H1 (cell line): ENCODE data around the gene SLC25A39. TPM values are rescaled to one million over a fixed set of nuclear protein-coding genes. Genes with fewer than 3 reads are reported as not detected.
A peak's percentile ranks its signal among the peaks of the same experiment; 100 is the strongest.

Source experiments
- CTCF ChIA-PET: fragments of 300-600 bp; sonication (Branson Sonifier 250); formaldehyde crosslinking; loops from one replicate; lab custom pipeline; 2021; ENCODE audit not compliant: partially characterized antibody; lab: Charles Lee
- POLR2A ChIA-PET: fragments of 300-600 bp; sonication (Branson Sonifier 250); formaldehyde crosslinking; loops from one replicate; lab custom pipeline; 2021; ENCODE audit warnings: inconsistent platforms; ENCODE audit not compliant: partially characterized antibody; lab: Charles Lee
- DNase-seq, 2 experiments: peaks; one replicate each; pipeline versions ENCODE4 v3.0.0 to v3.0.0-alpha.2; 2010 to 2022; ENCODE audit warnings: low spot score in 2 of 2, low read depth in 1 of 2, mixed read lengths in 1 of 2
- FAIRE-seq: peaks from 2 replicates; lab custom pipeline; 2011; peaks lifted over from hg19 to GRCh38; lab: Jason Lieb, UNC
- H2AFZ ChIP-seq: 2 replicates; pipeline ENCODE4 v1.8.1; 2012; ENCODE audit warnings: low read length, inconsistent platforms
- H2AK5ac ChIP-seq: 2 replicates; pipeline ENCODE4 v1.6.1; 2013; ENCODE audit warnings: low read depth, low read length
- H2BK120ac ChIP-seq: replicated peaks from 2 replicates; pipeline ENCODE3; 2013; ENCODE audit warnings: low read depth, low read length, inconsistent platforms
- H2BK12ac ChIP-seq: 2 replicates; pipeline ENCODE4 v1.6.1; 2013; ENCODE audit warnings: low read depth, low read length
- H2BK15ac ChIP-seq: 2 replicates; pipeline ENCODE4 v1.6.1; 2013; ENCODE audit warnings: low read length
- H2BK20ac ChIP-seq: 2 replicates; pipeline ENCODE4 v1.6.1; 2013; ENCODE audit warnings: low read length
- H2BK5ac ChIP-seq: 2 replicates; pipeline ENCODE4 v1.6.1; 2013; ENCODE audit warnings: low read depth, low read length
- H3K14ac ChIP-seq: 2 replicates; pipeline ENCODE4 v1.6.1; 2013; ENCODE audit warnings: inconsistent platforms; ENCODE audit not compliant: insufficient read length
- H3K18ac ChIP-seq: 2 replicates; pipeline ENCODE4 v1.6.1; 2013; ENCODE audit warnings: low read length; ENCODE audit errors: extremely low read depth
- H3K23ac ChIP-seq: 2 replicates; pipeline ENCODE4 v1.6.1; 2013; ENCODE audit warnings: inconsistent platforms; ENCODE audit not compliant: insufficient read length
- H3K23me2 ChIP-seq: 2 replicates; pipeline ENCODE4 v1.6.1; 2013; ENCODE audit warnings: low read depth, low read length
- H3K27ac ChIP-seq: 2 replicates; pipeline ENCODE4 v1.6.1; 2011; ENCODE audit warnings: low read depth, low read length, inconsistent platforms
- H3K27me3 ChIP-seq, 4 experiments: replicated peaks in 1 of 4; 1 replicate in 1 of 4; 2 replicates in 3 of 4; pipeline versions ENCODE4 v1.6.1 to v1.8.1; 2011 to 2013; ENCODE audit warnings: low read length in 3 of 4, mild to moderate bottlenecking in 3 of 4, inconsistent platforms in 2 of 4, mixed read lengths in 2 of 4, moderate library complexity in 1 of 4; ENCODE audit not compliant: control insufficient read depth in 3 of 4, insufficient read depth in 3 of 4; ENCODE audit errors: extremely low read depth in 1 of 4
- H3K36me3 ChIP-seq, 4 experiments: 2 replicates each; pipeline versions ENCODE4 v1.6.1 to v1.8.1; 2011 to 2013; ENCODE audit warnings: mild to moderate bottlenecking in 4 of 4, low read length in 3 of 4, moderate library complexity in 2 of 4, control low read depth in 1 of 4, inconsistent platforms in 1 of 4; ENCODE audit not compliant: insufficient read depth in 4 of 4, control insufficient read depth in 2 of 4
- H3K4ac ChIP-seq: replicated peaks from 2 replicates; pipeline ENCODE3; 2013; ENCODE audit warnings: low read length, low read depth, mixed read lengths, inconsistent platforms; ENCODE audit not compliant: insufficient read length
- H3K4me1 ChIP-seq, 4 experiments: replicated peaks in 1 of 4; 1 replicate in 1 of 4; 2 replicates in 3 of 4; pipeline versions ENCODE4 v1.6.1 to v1.8.1; 2011 to 2013; ENCODE audit warnings: low read length in 3 of 4, inconsistent platforms in 2 of 4, mixed read lengths in 1 of 4; ENCODE audit not compliant: insufficient read depth in 4 of 4, control insufficient read depth in 3 of 4
- H3K4me2 ChIP-seq, 2 experiments: 2 replicates each; pipeline versions ENCODE4 v1.6.1 to v1.8.1; 2011 to 2013; ENCODE audit warnings: low read depth in 2 of 2, low read length in 2 of 2, control low read depth in 1 of 2, inconsistent platforms in 1 of 2, mild to moderate bottlenecking in 1 of 2; ENCODE audit not compliant: insufficient read depth in 1 of 2
- H3K4me3 ChIP-seq, 4 experiments: fragments of 200-600, 300-600 bp in 1 of 4; sonication (generic), shearing (Covaris generic), sonication (Bioruptor Twin) in 1 of 4; 2 replicates each; pipeline versions ENCODE4 v1.5.1 to v1.8.1; 2011 to 2016; ENCODE audit warnings: low read length in 4 of 4, low read depth in 3 of 4, control low read depth in 2 of 4, inconsistent platforms in 2 of 4, mild to moderate bottlenecking in 2 of 4, mixed read lengths in 1 of 4, moderate library complexity in 1 of 4; ENCODE audit not compliant: insufficient read depth in 2 of 4; ENCODE audit errors: extremely low read depth in 1 of 4
- H3K56ac ChIP-seq: replicated peaks from 2 replicates; pipeline ENCODE3; 2013; ENCODE audit warnings: low read depth, mild to moderate bottlenecking, mixed read lengths, low read length, inconsistent platforms; ENCODE audit not compliant: insufficient read length
- H3K79me1 ChIP-seq: 2 replicates; pipeline ENCODE4 v1.6.1; 2013; ENCODE audit warnings: low read depth, low read length, control low read depth
- H3K79me2 ChIP-seq, 2 experiments: 2 replicates each; pipeline versions ENCODE4 v1.6.1 to v1.8.1; 2012 to 2013; ENCODE audit warnings: low read length in 2 of 2, mild to moderate bottlenecking in 2 of 2, inconsistent platforms in 1 of 2; ENCODE audit not compliant: insufficient read depth in 2 of 2, control insufficient read depth in 1 of 2
- H3K9ac ChIP-seq, 4 experiments: replicated peaks in 1 of 4; 1 replicate in 1 of 4; 2 replicates in 3 of 4; pipeline versions ENCODE4 v1.6.1 to v1.8.1; 2011 to 2013; ENCODE audit warnings: low read depth in 3 of 4, low read length in 3 of 4, control low read depth in 2 of 4, mild to moderate bottlenecking in 2 of 4, moderate library complexity in 2 of 4, inconsistent platforms in 1 of 4; ENCODE audit errors: extremely low read depth in 1 of 4
- H3K9me3 ChIP-seq, 2 experiments: 2 replicates each; pipeline versions ENCODE4 v1.6.1 to v1.8.1; 2012 to 2013; ENCODE audit warnings: mild to moderate bottlenecking in 2 of 2, moderate library complexity in 2 of 2, control low read depth in 1 of 2, inconsistent platforms in 1 of 2, low read depth in 1 of 2, low read length in 1 of 2, mixed read lengths in 1 of 2; ENCODE audit not compliant: insufficient read depth in 2 of 2
- H4K20me1 ChIP-seq, 2 experiments: replicated peaks in 1 of 2; 2 replicates each; pipeline versions ENCODE3 to v1.8.1; 2011 to 2013; ENCODE audit warnings: inconsistent platforms in 2 of 2, low read length in 2 of 2, mild to moderate bottlenecking in 1 of 2; ENCODE audit not compliant: insufficient read depth in 2 of 2, control insufficient read depth in 1 of 2
- H4K5ac ChIP-seq: 2 replicates; pipeline ENCODE4 v1.6.1; 2013; ENCODE audit warnings: low read length, low read depth, mixed read lengths, inconsistent platforms; ENCODE audit not compliant: insufficient read length
- H4K8ac ChIP-seq: 2 replicates; pipeline ENCODE4 v1.8.0; 2013; ENCODE audit warnings: mild to moderate bottlenecking, moderate library complexity, low read length, inconsistent platforms; ENCODE audit not compliant: insufficient read depth; ENCODE audit errors: extremely low read depth
- H4K91ac ChIP-seq: replicated peaks from 2 replicates; pipeline ENCODE3; 2013; ENCODE audit warnings: low read length, mixed read lengths, inconsistent platforms; ENCODE audit not compliant: insufficient read length
- KDM4A ChIP-seq: IDR thresholded peaks from one replicate; pipeline ENCODE4 v1.7.1; 2012; ENCODE audit warnings: low read depth, mild to moderate bottlenecking, moderate library complexity, low read length, inconsistent platforms; ENCODE audit not compliant: severe bottlenecking
- SAP30 ChIP-seq: fragments of 300-600 bp; sonication (generic); IDR thresholded peaks from 2 replicates; pipeline ENCODE4 v1.7.1; 2012; ENCODE audit warnings: low read length, moderate library complexity, mild to moderate bottlenecking, inconsistent platforms; ENCODE audit not compliant: insufficient read depth, insufficient replicate concordance
- SIRT6 ChIP-seq: IDR thresholded peaks from one replicate; pipeline ENCODE4 v1.7.1; 2012; ENCODE audit warnings: low read length, inconsistent platforms
- TAF1 ChIP-seq: IDR thresholded peaks from 2 replicates; pipeline ENCODE4 v1.6.1; 2011; ENCODE audit warnings: mild to moderate bottlenecking, low read depth, low read length
- WGBS, 2 experiments: shearing (Covaris generic) in 1 of 2; methylation state at CpG; one replicate each; pipeline versions ENCODE4 v1.1.6 to v1.1.7; 2013 to 2015; ENCODE audit warnings: low lambda C conversion rate in 2 of 2, mixed read lengths in 2 of 2, inconsistent platforms in 1 of 2, low coverage in 1 of 2, missing lambda C conversion rate in 1 of 2; ENCODE audit not compliant: insufficient replicate concordance in 2 of 2, insufficient coverage in 1 of 2, insufficient read length in 1 of 2; ENCODE audit errors: extremely low coverage in 1 of 2, missing lambda C conversion rate in 1 of 2; 5-methylcytosine and 5-hydroxymethylcytosine counted together
- polyA plus RNA-seq, 7 experiments: library from polyadenylated mRNA; depleted of rRNA in 3 of 7; stranded (reverse) in 5 of 7; unstranded in 2 of 7; fragments of >200 nt in 5 of 7; fragments of 200-250 nt in 2 of 7; gene quantifications; 1 replicate in 5 of 7; 2 replicates in 1 of 7; 4 replicates in 1 of 7; pipeline versions ENCODE4 v1.2.1 to v1.2.3, GENCODE V29; 2011 to 2013; ENCODE audit warnings: missing spikeins in 2 of 7, mixed read lengths in 2 of 7
- total RNA-seq: library from RNA; stranded (reverse); fragmentation: NEBNext Ultra II Directional; extraction: Animal tissue kit (Norgen Biotek cat#: 25700); gene quantifications from 2 replicates; pipeline ENCODE4 v1.2.1, GENCODE V29; 2021
- TF ChIP-seq, protein P1 (sequence below): IDR thresholded peaks from 2 replicates; pipeline ENCODE4 v1.6.1; 2012; ENCODE audit warnings: inconsistent platforms

Gene SLC25A39
- total and polyA plus RNA-seq, 2 of the 8 experiments (the other 6 are each of a cell fraction or from before 2014, with no cell fraction given) = 200 to 291 TPM

DNA sequence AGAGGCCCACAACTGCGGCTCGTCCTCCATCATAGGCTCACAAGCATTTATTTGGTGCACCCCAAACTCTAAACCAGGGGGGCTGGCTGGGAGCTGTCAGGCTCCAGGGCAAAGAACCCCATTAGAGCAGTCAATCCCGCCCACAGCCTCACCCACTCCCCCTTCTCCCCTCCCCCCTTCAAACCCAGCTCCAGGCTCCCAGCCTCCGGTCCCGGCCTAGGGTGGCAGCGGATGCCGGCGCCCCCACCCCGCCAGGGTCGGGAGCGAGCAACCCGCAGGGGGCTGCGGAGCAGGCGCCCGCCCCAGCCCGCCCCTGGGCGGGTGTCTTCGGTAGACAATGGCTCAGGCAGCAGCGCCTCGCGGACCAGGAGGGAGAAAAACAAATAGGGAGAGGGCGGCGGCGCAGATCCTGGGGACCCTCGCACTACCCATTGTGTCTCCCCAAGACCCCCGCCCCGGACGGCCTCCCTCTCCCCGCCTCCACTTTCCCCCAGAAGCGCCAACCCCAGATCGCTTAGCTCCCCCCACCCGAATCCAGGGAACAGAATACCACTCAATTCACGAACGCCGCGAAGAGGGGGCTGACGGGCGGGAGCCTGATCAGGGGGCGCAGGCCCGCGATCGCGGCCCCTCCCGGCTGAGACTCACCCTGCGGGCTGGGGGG, 38.5 kb upstream of the SLC25A39 start:
- Histone ChIP-seq H2BK15ac (no peak overlapping the region; the same call in 1 of the 2 replicates), H3K4me1 (peaks cover 9 to 23% (median 18%) of the 10 kb centered on the region in 4 experiments), H4K5ac (no peak overlapping the region), H3K56ac (no peak overlapping the region), H3K36me3 (peaks cover 0 to 6% (median 1%) of the 10 kb centered on the region in 4 experiments; a peak in 1 of 8 replicates), H3K14ac (no peak overlapping the region), H3K79me1 (peaks cover 9% of the 10 kb centered on the region), H3K27me3 (no peaks in the 10 kb centered on the region), H2BK20ac (no peak overlapping the region), H3K9ac (peak overlapping the region; percentile 34 to 64 (median 42); a peak in 5 of 7 replicates), H3K9me3 (no peaks in the 10 kb centered on the region), H4K20me1 (peaks cover 3 to 19% of the 10 kb centered on the region in 2 experiments), H2AFZ (no peak overlapping the region), H3K79me2 (peaks cover 0 to 7% of the 10 kb centered on the region in 2 experiments; a peak in 1 of 4 replicates), H2BK120ac (no peak overlapping the region), H3K18ac (peak overlapping the region; percentile 71), H2BK12ac (no peak overlapping the region), H4K91ac (peak overlapping the region; percentile 34), H3K4me3 (peak overlapping the region; percentile 71 to 100 (median 76)), H3K23ac (no peak overlapping the region), H3K4me2 (peak overlapping the region; percentile 52 to 79), H3K4ac (no peak overlapping the region), H3K23me2 (peaks cover 2% of the 10 kb centered on the region; the same call in 1 of the 2 replicates), H4K8ac (peak overlapping the region; percentile 7; the same call in 1 of the 2 replicates), H2AK5ac (no peak overlapping the region), H2BK5ac (peak overlapping the region; percentile 24; the same call in 1 of the 2 replicates), H3K27ac (0 out of 2 replicates have a peak overlapping the region, but pooled peaks have one; percentile 30)
- FAIRE-seq (no peak), DNase-seq (peak in 1 of 2 experiments; percentile 66)
- ChIA-PET CTCF (interaction anchor here (0.6 to 10.1 kb wide), 14 partner anchors 8 to 482 kb away, joined by 3 to 177 read pairs (median 4); partner anchors contain the start of gene GRN), POLR2A (interaction anchor here (0.7 to 3.8 kb wide), 8 partner anchors 9 to 160 kb away, joined by 3 to 15 read pairs (median 4); no protein-coding TSS in a partner anchor)
- TF ChIP-seq, protein P1, sequence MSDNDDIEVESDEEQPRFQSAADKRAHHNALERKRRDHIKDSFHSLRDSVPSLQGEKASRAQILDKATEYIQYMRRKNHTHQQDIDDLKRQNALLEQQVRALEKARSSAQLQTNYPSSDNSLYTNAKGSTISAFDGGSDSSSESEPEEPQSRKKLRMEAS = no peak
- TF ChIP-seq SIRT6 (no peak), TAF1 (0 out of 2 replicates have a peak, but pooled peaks have one; percentile 5), SAP30 (peak; percentile 32), KDM4A (peak; percentile 86)
- 3% methylated on average over 16 of the region's 45 CpGs; no CpG with 5 or more reads in 1 of the 2 experiments for whole genome bisulfite sequencing, 2 experiments
